GM19328 (cell line): ENCODE measurements around the gene PPP6C.

Source experiments
- ATAC-seq: cut with Tn5 transposase; IDR thresholded peaks from one replicate; pipeline ENCODE4 v1.9.1; 2021; ENCODE audit warnings: mild to moderate bottlenecking, moderate library complexity; ENCODE audit not compliant: unreplicated experiment

Gene PPP6C

GRCh38 chr9:125099816-125100215, 89.8 kb downstream of the PPP6C start:
- no peak for ATAC-seq
